Progenitor cell of endocrine pancreas (in vitro differentiated cells): ENCODE measurements around the gene FTSJ1. TPM values are rescaled to one million over a fixed set of nuclear protein-coding genes. Genes with fewer than 3 reads are reported as not detected.
"Not testable (repeated sequence)": the region's sequence is repeated elsewhere in the genome, so short reads cannot be mapped to it uniquely, and the experiment has no call there.

Source experiments
- DNase-seq: peaks from one replicate; pipeline ENCODE4 v3.0.0; 2021; ENCODE audit warnings: low spot score; ENCODE audit not compliant: unreplicated experiment
- H3K27ac Mint-ChIP-seq: 2 replicates; pipeline ENCODE4 v1.8.0; 2021; ENCODE audit warnings: mild to moderate bottlenecking, moderate library complexity, mixed read lengths
- H3K27me3 Mint-ChIP-seq: 2 replicates; pipeline ENCODE4 v1.8.0; 2021; ENCODE audit warnings: mixed read lengths
- H3K36me3 Mint-ChIP-seq: 2 replicates; pipeline ENCODE4 v1.8.0; 2022; ENCODE audit warnings: mixed read lengths; ENCODE audit not compliant: insufficient read depth
- H3K4me1 Mint-ChIP-seq: 2 replicates; pipeline ENCODE4 v1.8.0; 2021; ENCODE audit warnings: low read depth, mixed read lengths
- H3K4me3 Mint-ChIP-seq: 2 replicates; pipeline ENCODE4 v1.8.0; 2021; ENCODE audit warnings: low read depth, mild to moderate bottlenecking, moderate library complexity, mixed read lengths
- H3K9me3 Mint-ChIP-seq: 2 replicates; pipeline ENCODE4 v1.8.0; 2021; ENCODE audit warnings: low read depth, mixed read lengths
- long read RNA-seq: library from polyadenylated mRNA; unstranded; transcript quantifications from one replicate; pipeline ENCODE4 v2.0.0, GENCODE V29; 2020
- total RNA-seq: library from RNA; stranded (reverse); gene quantifications from 2 replicates; pipeline ENCODE4 v1.2.1, GENCODE V29; 2021
- TF ChIP-seq, protein P1 (sequence below): fragments of 200-600 bp; sonication (generic); IDR thresholded peaks from one replicate; pipeline ENCODE4 v1.5.0; 2021; ENCODE audit warnings: antibody characterized with exemption, mild to moderate bottlenecking; ENCODE audit not compliant: unreplicated experiment

FTSJ1 gene, protein sequence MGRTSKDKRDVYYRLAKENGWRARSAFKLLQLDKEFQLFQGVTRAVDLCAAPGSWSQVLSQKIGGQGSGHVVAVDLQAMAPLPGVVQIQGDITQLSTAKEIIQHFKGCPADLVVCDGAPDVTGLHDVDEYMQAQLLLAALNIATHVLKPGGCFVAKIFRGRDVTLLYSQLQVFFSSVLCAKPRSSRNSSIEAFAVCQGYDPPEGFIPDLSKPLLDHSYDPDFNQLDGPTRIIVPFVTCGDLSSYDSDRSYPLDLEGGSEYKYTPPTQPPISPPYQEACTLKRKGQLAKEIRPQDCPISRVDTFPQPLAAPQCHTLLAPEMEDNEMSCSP
- total RNA-seq, result 40.5 and 41.8 TPM in 2 replicates
- long read RNA-seq, transcript FTSJ1-202 (13 exons, 1,892 nt), result major isoform, 13 of 32 reads
- long read RNA-seq, partial matches to known transcripts, result 5 of 32 reads
- long read RNA-seq, other reads (novel, unspliced or antisense), result 14 of 32 reads

DNA sequence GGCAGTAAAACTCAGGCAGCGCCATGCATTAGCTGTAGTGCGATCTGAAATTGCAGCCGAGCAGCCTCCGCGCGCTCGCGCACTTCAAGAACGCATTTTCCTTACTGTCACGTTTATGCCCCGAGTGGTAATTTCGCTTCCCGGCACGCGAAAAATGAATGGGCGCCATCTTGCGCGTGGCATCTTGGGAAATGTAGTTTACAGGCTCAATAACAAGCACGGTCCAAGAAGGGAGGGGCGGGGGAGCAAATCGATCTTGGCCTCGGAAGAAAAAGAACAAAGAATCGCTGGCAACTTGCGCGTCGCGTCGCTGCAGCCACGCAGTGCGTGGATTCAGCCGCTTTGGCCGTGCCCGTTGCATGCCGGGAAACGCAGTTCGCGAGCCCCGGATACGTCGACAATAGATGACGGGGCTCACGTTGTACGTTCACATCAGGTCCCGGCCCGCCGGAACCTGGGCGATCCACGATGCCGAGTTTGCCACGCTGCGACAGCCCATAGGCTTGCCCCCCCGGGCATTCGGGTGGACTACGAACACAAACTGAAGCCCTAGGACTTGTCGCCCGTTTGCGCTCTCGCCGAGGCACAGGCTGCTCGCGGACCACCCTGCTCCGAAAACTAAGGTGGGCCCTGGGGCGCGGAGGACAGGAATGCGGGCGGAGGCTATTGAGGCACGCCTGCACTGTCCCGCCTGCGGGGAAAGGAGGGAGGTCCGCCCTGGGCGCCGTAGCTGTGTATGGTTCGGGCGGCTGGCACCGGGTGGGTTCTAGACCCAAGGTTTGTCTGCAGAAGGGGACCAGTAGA, at the start of gene FTSJ1:
TSS of gene FTSJ1 (plus strand) at position 426 of the 804 bp plus-strand sequence. CDS start 1,849 bp downstream, outside the sequence.
- Mint-ChIP-seq H3K4me3 (peak within 1 kb of the TSS; percentile 91), H3K4me1 (peaks cover 19% of the 10 kb centered on the region), H3K27ac (peak within 1 kb of the TSS; percentile 93), H3K9me3 (peaks cover 32% of the 10 kb centered on the region), H3K36me3 (peaks cover 7% of the 10 kb centered on the region), H3K27me3 (no peaks in the 10 kb centered on the region)
- peak; percentile 57 for DNase-seq
- TF ChIP-seq, protein P1, sequence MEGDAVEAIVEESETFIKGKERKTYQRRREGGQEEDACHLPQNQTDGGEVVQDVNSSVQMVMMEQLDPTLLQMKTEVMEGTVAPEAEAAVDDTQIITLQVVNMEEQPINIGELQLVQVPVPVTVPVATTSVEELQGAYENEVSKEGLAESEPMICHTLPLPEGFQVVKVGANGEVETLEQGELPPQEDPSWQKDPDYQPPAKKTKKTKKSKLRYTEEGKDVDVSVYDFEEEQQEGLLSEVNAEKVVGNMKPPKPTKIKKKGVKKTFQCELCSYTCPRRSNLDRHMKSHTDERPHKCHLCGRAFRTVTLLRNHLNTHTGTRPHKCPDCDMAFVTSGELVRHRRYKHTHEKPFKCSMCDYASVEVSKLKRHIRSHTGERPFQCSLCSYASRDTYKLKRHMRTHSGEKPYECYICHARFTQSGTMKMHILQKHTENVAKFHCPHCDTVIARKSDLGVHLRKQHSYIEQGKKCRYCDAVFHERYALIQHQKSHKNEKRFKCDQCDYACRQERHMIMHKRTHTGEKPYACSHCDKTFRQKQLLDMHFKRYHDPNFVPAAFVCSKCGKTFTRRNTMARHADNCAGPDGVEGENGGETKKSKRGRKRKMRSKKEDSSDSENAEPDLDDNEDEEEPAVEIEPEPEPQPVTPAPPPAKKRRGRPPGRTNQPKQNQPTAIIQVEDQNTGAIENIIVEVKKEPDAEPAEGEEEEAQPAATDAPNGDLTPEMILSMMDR, result no peak

DNA sequence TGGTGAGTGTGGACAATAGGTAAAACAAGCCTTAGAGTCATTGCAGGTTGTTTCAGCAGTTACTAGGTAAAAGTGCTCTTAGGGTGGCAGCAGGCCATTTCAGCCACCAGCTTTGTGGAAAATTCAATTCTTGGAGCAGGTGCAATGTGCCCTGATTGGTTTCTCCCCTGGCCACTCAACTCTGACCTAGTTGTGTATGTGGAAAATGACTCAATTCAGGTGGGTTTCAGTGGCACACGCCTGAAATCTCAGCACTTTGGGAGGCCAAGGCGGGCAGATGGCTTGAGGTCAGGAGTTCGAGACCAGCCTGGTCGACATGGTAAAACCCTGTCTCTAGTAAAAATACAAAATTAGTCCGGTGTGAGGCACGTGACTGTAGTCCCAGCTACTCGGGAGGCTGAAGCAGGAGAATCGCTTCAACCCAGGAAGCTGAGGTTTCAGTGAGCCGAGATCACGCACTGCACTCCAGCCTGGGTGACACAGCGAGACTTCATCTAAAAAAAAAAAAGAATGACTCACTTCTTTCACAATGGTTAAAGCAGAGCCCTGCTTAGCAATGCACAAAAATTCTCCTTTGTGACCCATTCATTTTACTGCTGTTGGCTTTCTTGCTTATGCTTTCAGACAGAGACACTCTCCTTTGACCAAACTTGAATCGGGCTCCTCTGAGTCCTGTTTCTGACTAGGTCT, 48.8 kb upstream of the FTSJ1 start:
- DNase-seq, H3K9me3 Mint-ChIP-seq, H3K27me3 Mint-ChIP-seq, H3K4me3 Mint-ChIP-seq, H3K27ac Mint-ChIP-seq, H3K36me3 Mint-ChIP-seq, H3K4me1 Mint-ChIP-seq: not testable (repeated sequence)

DNA sequence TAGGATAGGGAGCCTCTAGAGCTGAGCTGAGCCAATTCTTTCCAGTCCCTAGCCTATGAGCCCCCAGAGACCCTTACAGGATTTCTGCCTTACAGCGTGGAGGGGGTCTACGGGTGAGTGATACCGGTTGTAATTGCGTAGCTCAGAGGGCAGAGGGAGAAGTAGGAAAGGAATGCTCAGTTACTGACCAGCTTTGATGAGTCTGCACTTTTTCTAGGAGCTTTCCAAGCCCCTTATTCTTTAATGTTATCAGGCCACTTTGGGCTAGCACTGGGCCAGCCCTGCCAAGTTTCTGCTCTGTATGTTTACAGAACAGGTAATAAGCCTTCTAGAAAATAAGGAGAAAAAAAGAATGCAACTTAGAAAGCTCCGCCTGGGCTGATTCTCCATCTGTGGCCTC, 46.4 kb upstream of the FTSJ1 start:
- H3K27ac Mint-ChIP-seq, H3K4me3 Mint-ChIP-seq, H3K36me3 Mint-ChIP-seq, H3K4me1 Mint-ChIP-seq, DNase-seq, H3K27me3 Mint-ChIP-seq: not testable (repeated sequence)
- peaks cover 17% of the 10 kb centered on the region for H3K9me3 Mint-ChIP-seq

DNA sequence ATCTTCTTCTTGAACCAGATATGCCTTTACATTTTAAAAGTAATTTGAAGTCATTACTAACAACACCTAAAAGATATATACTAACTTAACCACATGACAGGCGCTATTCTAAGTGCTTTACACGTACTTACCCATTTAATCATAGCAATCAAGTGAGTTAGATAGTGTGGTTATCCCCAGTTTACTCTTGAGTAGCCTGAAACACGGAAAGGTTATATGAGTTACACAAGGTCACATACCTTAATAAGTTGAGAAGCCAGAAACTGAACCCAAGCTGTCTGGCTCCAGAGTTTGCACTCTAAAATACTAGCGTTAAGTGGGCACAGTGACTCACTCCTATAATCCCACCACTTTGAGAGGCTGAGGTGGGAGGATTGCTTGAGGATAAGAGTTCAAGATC, 45.8 kb upstream of the FTSJ1 start:
- H3K4me3 Mint-ChIP-seq, H3K27ac Mint-ChIP-seq, H3K4me1 Mint-ChIP-seq, H3K27me3 Mint-ChIP-seq, DNase-seq, H3K36me3 Mint-ChIP-seq: not testable (repeated sequence)
- peaks cover 21% of the 10 kb centered on the region for H3K9me3 Mint-ChIP-seq

DNA sequence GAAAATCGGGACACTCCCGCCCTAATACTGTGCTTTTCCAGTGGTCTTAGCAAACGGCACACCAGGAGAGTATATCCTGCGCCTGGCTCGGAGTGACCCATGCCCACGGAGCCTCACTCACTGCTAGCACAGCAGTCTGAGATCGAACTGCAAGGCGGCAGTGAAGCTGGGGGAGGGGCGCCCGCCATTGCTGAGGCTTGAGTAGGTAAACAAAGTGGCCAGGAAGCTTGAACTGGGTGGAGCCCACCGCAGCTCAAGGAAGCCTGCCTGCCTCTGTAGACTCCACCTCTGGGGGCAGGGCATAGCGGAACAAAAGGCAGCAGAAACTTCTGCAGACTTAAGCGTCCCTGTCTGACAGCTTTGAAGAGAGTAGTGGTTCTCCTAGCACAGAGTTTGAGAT, 42.3 kb upstream of the FTSJ1 start:
- not testable (repeated sequence) for DNase-seq, H3K4me1 Mint-ChIP-seq, H3K36me3 Mint-ChIP-seq, H3K27me3 Mint-ChIP-seq, H3K27ac Mint-ChIP-seq, H3K4me3 Mint-ChIP-seq
- peaks cover 26% of the 10 kb centered on the region for H3K9me3 Mint-ChIP-seq

DNA sequence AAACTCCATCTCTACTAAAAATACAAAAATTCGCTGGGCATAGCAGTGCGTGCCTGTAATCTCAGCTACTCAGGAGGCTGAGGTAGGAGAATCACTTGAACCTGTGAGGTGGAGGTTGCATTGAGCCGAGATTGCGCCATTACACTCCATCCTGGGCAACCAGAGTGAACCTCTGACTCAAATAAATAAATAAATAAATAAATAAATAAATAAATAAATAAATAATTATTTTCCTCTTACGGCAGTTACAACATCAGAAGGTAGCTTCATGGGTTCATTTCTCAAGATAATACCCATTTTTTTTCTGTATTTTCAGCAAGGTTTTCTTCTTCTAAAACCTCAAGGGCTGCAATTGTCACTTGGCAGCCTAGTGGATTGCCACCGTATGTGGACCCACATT, 28.8 kb upstream of the FTSJ1 start:
- H3K36me3 Mint-ChIP-seq, H3K4me1 Mint-ChIP-seq, H3K27me3 Mint-ChIP-seq, H3K27ac Mint-ChIP-seq, DNase-seq, H3K4me3 Mint-ChIP-seq: not testable (repeated sequence)
- peaks cover 12% of the 10 kb centered on the region for H3K9me3 Mint-ChIP-seq

DNA sequence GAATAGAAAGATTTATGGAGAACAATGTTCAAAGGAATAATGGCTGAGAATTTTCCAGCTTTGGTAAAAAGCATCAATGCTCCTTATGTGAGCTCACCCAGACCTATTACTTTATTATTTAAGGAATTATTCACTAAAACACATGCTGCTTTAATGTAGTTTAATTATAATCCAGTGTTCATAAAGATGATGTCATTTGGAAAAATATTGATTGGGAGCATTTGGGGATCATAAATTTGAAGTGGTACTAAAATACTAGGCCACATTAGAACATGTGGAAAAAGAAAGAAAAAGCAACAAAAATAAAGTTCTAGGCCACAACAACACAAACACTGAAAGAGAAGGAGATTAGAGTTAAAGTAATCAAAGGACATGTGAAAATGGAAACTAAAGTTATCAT, 25.9 kb upstream of the FTSJ1 start:
- Mint-ChIP-seq H3K4me3 (no peak overlapping the region), H3K36me3 (no peaks in the 10 kb centered on the region), H3K27ac (no peak overlapping the region), H3K27me3 (no peaks in the 10 kb centered on the region), H3K4me1 (no peaks in the 10 kb centered on the region), H3K9me3 (peaks cover 6% of the 10 kb centered on the region)
- TF ChIP-seq, protein P1, result no peak
- no peak for DNase-seq
